RPMI8226 (cell line): ENCODE data around the gene PARP8.
"Not testable (repeated sequence)": the region's sequence is repeated elsewhere in the genome, so short reads cannot be mapped to it uniquely, and the experiment has no call there.

ENCODE experiments used
- DNase-seq: peaks from one replicate; pipeline ENCODE4 v3.0.0-alpha.2; 2015

PARP8 gene

GRCh38 chr5:50684721-50685120 lies 18.3 kb downstream of the PARP8 start:
- no peak for DNase-seq

- DNase-seq: no peak
Measured at GRCh38 chr5:50687548-50687947, 21.1 kb downstream of the PARP8 start.

GRCh38 chr5:50691399-50692016 lies 25.1 kb downstream of the PARP8 start:
- DNase-seq: peak; percentile 8

- no peak for DNase-seq
Measured at GRCh38 chr5:50694027-50694590, 27.7 kb downstream of the PARP8 start.

GRCh38 chr5:50694626-50695025 lies 28.2 kb downstream of the PARP8 start:
- not testable (repeated sequence) for DNase-seq

GRCh38 chr5:50697739-50698138 lies 31.3 kb downstream of the PARP8 start:
- no peak for DNase-seq

- DNase-seq: no peak
Measured at GRCh38 chr5:50699737-50700136, 33.3 kb downstream of the PARP8 start.

- DNase-seq: no peak
Measured at GRCh38 chr5:50700706-50701105, 34.3 kb downstream of the PARP8 start.

- DNase-seq: no peak
Measured at GRCh38 chr5:50702615-50703366, 36.4 kb downstream of the PARP8 start.

GRCh38 chr5:50703367-50703666 lies 36.9 kb downstream of the PARP8 start:
- DNase-seq: no peak

- no peak for DNase-seq
Measured at GRCh38 chr5:50704730-50705129, 38.3 kb downstream of the PARP8 start.

GRCh38 chr5:50709471-50709870 lies 43.0 kb downstream of the PARP8 start:
- DNase-seq: no peak

- no peak for DNase-seq
Measured at GRCh38 chr5:50710838-50711237, 44.4 kb downstream of the PARP8 start.

- DNase-seq: peak; percentile 92
Measured at GRCh38 chr5:50711280-50711679, 44.8 kb downstream of the PARP8 start.

- no peak for DNase-seq
Measured at GRCh38 chr5:50712479-50712878, 46.0 kb downstream of the PARP8 start.

- DNase-seq: no peak
Measured at GRCh38 chr5:50715001-50715400, 48.6 kb downstream of the PARP8 start.

- no peak for DNase-seq
Measured at GRCh38 chr5:50716134-50716533, 49.7 kb downstream of the PARP8 start.

GRCh38 chr5:50717651-50718050 lies 51.2 kb downstream of the PARP8 start:
- no peak for DNase-seq

- no peak for DNase-seq
Measured at GRCh38 chr5:50720061-50720710, 53.7 kb downstream of the PARP8 start.

- no peak for DNase-seq
Measured at GRCh38 chr5:50722223-50722622, 55.8 kb downstream of the PARP8 start.

- DNase-seq: no peak
Measured at GRCh38 chr5:50724262-50724661, 57.8 kb downstream of the PARP8 start.

GRCh38 chr5:50725800-50726474 lies 59.5 kb downstream of the PARP8 start:
- DNase-seq: no peak

- no peak for DNase-seq
Measured at GRCh38 chr5:50726475-50727148, 60.2 kb downstream of the PARP8 start.
